Testis (tissue), 2 donors: Measurements from ENCODE around the gene ACOT8.

Experiments
- POLR2A ChIP-seq: fragments of 450-650 bp; IDR thresholded peaks from one replicate; pipeline ENCODE4 v1.6.1; 2017; ENCODE audit warnings: antibody characterized with exemption, mild to moderate bottlenecking, moderate library complexity
- TF ChIP-seq, protein P1 (sequence below), 3 experiments: fragments of 450-650 bp in 2 of 3; fragments of 200-600 bp in 1 of 3; sonication (generic) in 1 of 3; IDR thresholded peaks; one replicate each; pipeline ENCODE4 v1.5.1; 2016 to 2019; ENCODE audit warnings: antibody characterized with exemption in 3 of 3, mild to moderate bottlenecking in 2 of 3, moderate library complexity in 1 of 3

GRCh38 chr20:45905505-45906079 lies 48.4 kb upstream of the ACOT8 start:
- TF ChIP-seq, protein P1, sequence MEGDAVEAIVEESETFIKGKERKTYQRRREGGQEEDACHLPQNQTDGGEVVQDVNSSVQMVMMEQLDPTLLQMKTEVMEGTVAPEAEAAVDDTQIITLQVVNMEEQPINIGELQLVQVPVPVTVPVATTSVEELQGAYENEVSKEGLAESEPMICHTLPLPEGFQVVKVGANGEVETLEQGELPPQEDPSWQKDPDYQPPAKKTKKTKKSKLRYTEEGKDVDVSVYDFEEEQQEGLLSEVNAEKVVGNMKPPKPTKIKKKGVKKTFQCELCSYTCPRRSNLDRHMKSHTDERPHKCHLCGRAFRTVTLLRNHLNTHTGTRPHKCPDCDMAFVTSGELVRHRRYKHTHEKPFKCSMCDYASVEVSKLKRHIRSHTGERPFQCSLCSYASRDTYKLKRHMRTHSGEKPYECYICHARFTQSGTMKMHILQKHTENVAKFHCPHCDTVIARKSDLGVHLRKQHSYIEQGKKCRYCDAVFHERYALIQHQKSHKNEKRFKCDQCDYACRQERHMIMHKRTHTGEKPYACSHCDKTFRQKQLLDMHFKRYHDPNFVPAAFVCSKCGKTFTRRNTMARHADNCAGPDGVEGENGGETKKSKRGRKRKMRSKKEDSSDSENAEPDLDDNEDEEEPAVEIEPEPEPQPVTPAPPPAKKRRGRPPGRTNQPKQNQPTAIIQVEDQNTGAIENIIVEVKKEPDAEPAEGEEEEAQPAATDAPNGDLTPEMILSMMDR (IDR thresholded peaks at IDR 0.05), result no peak
- no peak for TF ChIP-seq POLR2A
